ENCODE data around the gene AMZ1.
A peak's percentile ranks its signal among the peaks of the same experiment; 100 is the strongest.
"Not testable (repeated sequence)": the region's sequence is repeated elsewhere in the genome, so short reads cannot be mapped to it uniquely, and the experiment has no call there.

AMZ1 gene

GRCh38 chr7:2666588-2667250, 21.3 kb upstream of the AMZ1 start:
- peaks cover 51% of the 10 kb centered on the region for H3K27me3 Mint-ChIP-seq
- H3K27ac Mint-ChIP-seq, result no peak overlapping the region
- H3K4me3 Mint-ChIP-seq, result no peak overlapping the region
- intact Hi-C loops (cut with micrococcal nuclease), result no loop called here
- H3K36me3 Mint-ChIP-seq (ENCODE audit: low read depth), result peaks cover 25% of the 10 kb centered on the region
- H3K4me1 Mint-ChIP-seq (ENCODE audit: low read depth), result peaks cover 45% of the 10 kb centered on the region
- no peaks in the 10 kb centered on the region for H3K9me3 Mint-ChIP-seq

GRCh38 chr7:2667843-2668242, 20.2 kb upstream of the AMZ1 start:
- Mint-ChIP-seq H3K27me3 (peaks cover 52% of the 10 kb centered on the region), H3K4me1 (ENCODE audit: low read depth) (peaks cover 34% of the 10 kb centered on the region), H3K36me3 (ENCODE audit: low read depth) (peaks cover 14% of the 10 kb centered on the region), H3K4me3 (no peak overlapping the region), H3K27ac (no peak overlapping the region), H3K9me3 (no peaks in the 10 kb centered on the region)
- intact Hi-C loops (cut with micrococcal nuclease), result no loop called here

GRCh38 chr7:2668401-2668800, 19.6 kb upstream of the AMZ1 start:
- Mint-ChIP-seq H3K4me3 (no peak overlapping the region), H3K36me3 (ENCODE audit: low read depth) (peaks cover 8% of the 10 kb centered on the region), H3K27me3 (peaks cover 53% of the 10 kb centered on the region), H3K27ac (no peak overlapping the region), H3K4me1 (ENCODE audit: low read depth) (peaks cover 33% of the 10 kb centered on the region), H3K9me3 (no peaks in the 10 kb centered on the region)
- intact Hi-C loops (cut with micrococcal nuclease), result no loop called here

DNA sequence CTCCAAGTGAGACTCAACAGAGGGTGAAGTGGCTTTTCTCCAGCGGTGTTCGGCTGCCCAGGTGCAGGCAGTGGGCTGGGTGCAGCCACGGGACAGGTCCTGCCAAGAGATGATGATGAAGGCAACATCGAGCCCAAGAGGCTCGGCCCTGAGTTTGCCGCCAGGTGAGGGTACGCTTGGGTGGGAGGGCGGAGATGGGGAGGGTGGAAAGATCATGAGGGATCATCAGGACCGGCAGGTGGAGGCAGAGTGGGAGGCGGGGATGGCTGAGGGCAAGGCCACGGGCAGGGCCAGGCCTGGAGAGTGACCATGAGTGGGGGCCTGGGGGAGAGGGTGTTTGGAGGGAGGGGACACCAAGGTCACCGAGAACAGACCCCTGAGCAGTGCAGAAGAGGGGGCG, 17.8 kb upstream of the AMZ1 start:
- Mint-ChIP-seq H3K36me3 (ENCODE audit: low read depth) (no peaks in the 10 kb centered on the region), H3K27ac (no peak overlapping the region), H3K4me1 (ENCODE audit: low read depth) (peaks cover 18% of the 10 kb centered on the region), H3K4me3 (no peak overlapping the region), H3K9me3 (no peaks in the 10 kb centered on the region), H3K27me3 (peaks cover 56% of the 10 kb centered on the region)
- intact Hi-C loops (cut with micrococcal nuclease), result no loop called here

DNA sequence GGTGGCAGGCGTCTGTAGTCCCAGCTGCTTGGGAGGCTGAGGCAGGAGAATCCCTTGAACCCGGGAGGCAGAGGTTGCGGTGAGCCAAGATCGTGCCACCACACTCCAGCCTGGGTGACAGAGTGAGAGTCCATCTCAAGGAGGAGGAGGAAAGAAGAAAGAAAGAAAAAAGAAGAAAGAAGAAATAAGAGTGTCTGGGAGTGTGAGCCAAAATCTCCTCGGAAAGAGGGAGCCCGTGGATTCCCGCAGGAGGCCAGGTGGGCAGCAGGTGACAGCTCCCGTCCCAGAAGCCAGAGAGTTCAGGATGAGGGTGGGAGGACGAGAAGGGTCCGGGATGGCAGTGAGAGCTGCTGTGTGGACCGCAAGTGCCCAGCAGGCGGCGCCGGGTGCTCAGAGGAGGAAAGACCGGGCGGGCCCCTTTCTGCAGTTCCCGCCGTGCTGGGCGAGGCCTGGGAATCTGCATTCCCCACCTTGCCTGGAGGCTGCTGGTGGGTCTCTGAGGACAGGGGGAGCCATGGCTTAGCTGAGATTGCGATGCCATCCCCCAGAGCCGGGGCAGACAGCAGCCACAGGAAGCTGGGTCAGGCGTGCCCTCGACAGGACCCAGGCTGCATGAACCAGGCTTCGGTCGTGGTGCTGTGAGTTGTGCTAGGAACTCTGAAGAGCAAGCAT, 17.1 kb upstream of the AMZ1 start:
- no peaks in the 10 kb centered on the region for H3K36me3 Mint-ChIP-seq (ENCODE audit: low read depth)
- H3K4me1 Mint-ChIP-seq (ENCODE audit: low read depth), result peaks cover 11% of the 10 kb centered on the region
- no peaks in the 10 kb centered on the region for H3K9me3 Mint-ChIP-seq
- intact Hi-C loops (cut with micrococcal nuclease), result no loop called here
- H3K4me3 Mint-ChIP-seq, result no peak overlapping the region
- no peak overlapping the region for H3K27ac Mint-ChIP-seq
- H3K27me3 Mint-ChIP-seq, result peaks cover 54% of the 10 kb centered on the region

DNA sequence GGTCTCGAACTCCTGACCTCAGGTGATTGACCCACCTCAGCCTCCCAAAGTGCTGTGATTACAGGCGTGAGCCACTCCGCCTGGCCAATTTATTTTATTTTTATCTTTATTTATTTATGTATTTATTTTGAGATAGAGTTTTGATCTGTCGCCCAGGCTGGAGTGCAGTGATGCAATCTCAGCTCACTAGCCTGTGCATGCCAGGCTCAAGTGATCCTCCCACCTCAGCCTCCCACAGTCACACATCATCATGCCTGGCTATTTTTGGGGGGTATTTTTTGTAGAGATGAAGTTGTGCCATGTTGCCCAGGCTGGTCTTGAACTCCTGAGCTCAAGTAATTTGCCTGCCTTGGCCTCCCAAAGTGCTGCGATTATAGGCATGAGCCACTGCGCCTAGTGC, 14.8 kb upstream of the AMZ1 start:
- H3K4me1 Mint-ChIP-seq (ENCODE audit: low read depth); H3K27ac Mint-ChIP-seq; intact Hi-C loops (cut with micrococcal nuclease); H3K4me3 Mint-ChIP-seq; H3K9me3 Mint-ChIP-seq; H3K36me3 Mint-ChIP-seq (ENCODE audit: low read depth): not testable (repeated sequence)
- H3K27me3 Mint-ChIP-seq, result peaks cover 35% of the 10 kb centered on the region

GRCh38 chr7:2673934-2674333, 14.1 kb upstream of the AMZ1 start:
- Mint-ChIP-seq H3K27me3 (peaks cover 30% of the 10 kb centered on the region), H3K27ac (no peak overlapping the region), H3K36me3 (ENCODE audit: low read depth) (no peaks in the 10 kb centered on the region), H3K4me3 (no peak overlapping the region), H3K4me1 (ENCODE audit: low read depth) (peaks cover 14% of the 10 kb centered on the region), H3K9me3 (no peaks in the 10 kb centered on the region)
- intact Hi-C loops (cut with micrococcal nuclease), result no loop called here

- Mint-ChIP-seq H3K36me3 (ENCODE audit: low read depth) (no peaks in the 10 kb centered on the region), H3K4me3 (no peak overlapping the region), H3K27me3 (peaks cover 32% of the 10 kb centered on the region), H3K4me1 (ENCODE audit: low read depth) (peaks cover 14% of the 10 kb centered on the region), H3K9me3 (no peaks in the 10 kb centered on the region), H3K27ac (no peak overlapping the region)
- intact Hi-C loops (cut with micrococcal nuclease), result no loop called here
These were observed 12.7 kb upstream of the AMZ1 start for GRCh38 chr7:2675256-2675764.

- H3K36me3 Mint-ChIP-seq (ENCODE audit: low read depth); H3K4me3 Mint-ChIP-seq; H3K4me1 Mint-ChIP-seq (ENCODE audit: low read depth); H3K27ac Mint-ChIP-seq; H3K9me3 Mint-ChIP-seq; intact Hi-C loops (cut with micrococcal nuclease): not testable (repeated sequence)
- peaks cover 31% of the 10 kb centered on the region for H3K27me3 Mint-ChIP-seq
These were observed 11.4 kb upstream of the AMZ1 start for GRCh38 chr7:2676576-2676975.

GRCh38 chr7:2678454-2678853, 9.5 kb upstream of the AMZ1 start:
- H3K4me3 Mint-ChIP-seq; H3K27ac Mint-ChIP-seq; H3K9me3 Mint-ChIP-seq; H3K36me3 Mint-ChIP-seq (ENCODE audit: low read depth); H3K4me1 Mint-ChIP-seq (ENCODE audit: low read depth); intact Hi-C loops (cut with micrococcal nuclease): not testable (repeated sequence)
- peaks cover 40% of the 10 kb centered on the region for H3K27me3 Mint-ChIP-seq

DNA sequence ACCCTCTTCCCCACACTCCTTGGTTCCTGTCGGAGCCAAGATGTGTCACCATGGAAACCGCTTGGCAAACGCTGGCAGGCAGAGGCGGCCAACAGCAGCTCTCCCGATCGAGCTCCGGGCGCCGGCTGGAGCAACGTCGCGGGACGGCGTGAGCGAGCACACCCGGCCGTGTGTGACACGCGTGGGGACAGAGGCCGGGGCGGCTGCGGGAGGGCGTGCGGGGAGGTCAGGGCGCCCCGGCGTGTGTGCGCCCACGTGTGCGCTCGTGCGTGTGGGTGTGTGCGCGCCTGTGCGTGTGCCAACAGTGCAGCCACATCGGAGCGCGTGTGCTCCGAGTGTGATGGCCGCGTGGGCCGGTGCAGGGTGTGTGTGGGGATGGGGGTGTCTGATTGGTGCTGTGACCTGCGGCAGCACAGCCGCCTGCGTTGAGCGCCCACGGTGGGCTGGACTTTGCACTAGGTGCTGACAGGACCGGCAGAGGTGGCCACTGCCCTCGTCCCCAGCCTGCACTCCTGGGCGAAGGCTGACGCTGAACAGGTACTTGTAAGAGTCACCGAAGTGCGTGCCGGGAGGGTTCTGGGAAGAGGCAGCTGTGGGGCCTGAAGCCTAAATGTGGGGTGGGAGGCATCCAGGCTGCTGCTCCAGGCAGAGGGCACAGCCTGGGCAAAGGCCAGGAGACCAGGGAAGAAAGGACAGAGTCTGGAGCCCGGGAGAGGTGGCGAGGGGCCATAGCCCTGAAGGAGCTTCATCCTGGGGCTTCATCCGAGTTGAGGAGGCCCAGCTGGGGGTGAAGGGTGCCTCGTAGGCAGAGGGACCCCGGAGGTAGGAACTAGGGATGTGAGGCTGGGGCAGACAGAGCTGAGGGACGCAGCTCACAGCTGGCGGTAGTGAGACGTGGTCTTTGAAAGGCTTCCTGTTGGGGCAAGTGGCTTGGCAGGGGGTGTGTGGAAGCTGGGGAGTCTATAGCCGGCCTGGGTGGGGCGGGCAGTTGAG, 8.6 kb upstream of the AMZ1 start:
- H3K4me1 Mint-ChIP-seq (ENCODE audit: low read depth); H3K9me3 Mint-ChIP-seq; H3K36me3 Mint-ChIP-seq (ENCODE audit: low read depth); H3K4me3 Mint-ChIP-seq: not testable (repeated sequence)
- Mint-ChIP-seq H3K27me3 (peaks cover 40% of the 10 kb centered on the region), H3K27ac (peak overlapping the region; percentile 31)
- intact Hi-C loops (cut with micrococcal nuclease), result loop anchor here (2.0 kb wide), 1 partner anchor 113 kb away; no protein-coding TSS in a partner anchor

DNA sequence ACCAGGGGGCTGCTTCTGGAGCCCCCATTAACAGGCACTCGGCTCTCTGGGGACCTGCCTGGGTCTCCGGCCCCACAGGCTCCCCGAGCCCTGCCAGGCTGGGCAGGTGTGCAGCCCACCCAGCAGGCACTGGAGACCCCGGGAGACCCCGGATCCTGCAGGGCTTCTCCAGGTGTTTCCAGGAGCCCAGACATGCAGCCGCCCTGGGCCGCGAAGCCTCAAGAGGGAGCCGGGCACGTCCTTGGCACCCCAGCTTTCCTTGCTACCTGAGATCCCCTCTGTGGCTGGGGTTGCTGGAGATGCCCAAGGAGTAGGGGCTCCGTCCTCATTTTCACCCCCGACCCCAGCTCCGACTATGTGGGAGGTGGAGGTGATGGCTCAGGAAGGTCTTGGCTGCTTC, 7.7 kb upstream of the AMZ1 start:
- intact Hi-C loops (cut with micrococcal nuclease), result loop anchor here (2.0 kb wide), 1 partner anchor 113 kb away; no protein-coding TSS in a partner anchor
- H3K27me3 Mint-ChIP-seq, result peaks cover 39% of the 10 kb centered on the region
- H3K9me3 Mint-ChIP-seq, result no peaks in the 10 kb centered on the region
- no peak overlapping the region for H3K4me3 Mint-ChIP-seq
- H3K27ac Mint-ChIP-seq, result peak overlapping the region; percentile 31
- H3K4me1 Mint-ChIP-seq (ENCODE audit: low read depth), result peaks cover 5% of the 10 kb centered on the region
- H3K36me3 Mint-ChIP-seq (ENCODE audit: low read depth), result no peaks in the 10 kb centered on the region

- H3K27me3 Mint-ChIP-seq, result peaks cover 41% of the 10 kb centered on the region
- H3K4me1 Mint-ChIP-seq (ENCODE audit: low read depth), result peaks cover 5% of the 10 kb centered on the region
- no peaks in the 10 kb centered on the region for H3K36me3 Mint-ChIP-seq (ENCODE audit: low read depth)
- intact Hi-C loops (cut with micrococcal nuclease), result loop anchor here (1.0 to 2.0 kb wide), 2 partner anchors 114 to 230 kb away; no protein-coding TSS in a partner anchor
- no peak overlapping the region for H3K27ac Mint-ChIP-seq
- no peaks in the 10 kb centered on the region for H3K9me3 Mint-ChIP-seq
- no peak overlapping the region for H3K4me3 Mint-ChIP-seq
These were observed 7.1 kb upstream of the AMZ1 start for GRCh38 chr7:2680792-2681490.
